ENCODE data around the gene PREX1.

PREX1 gene

GRCh38 chr20:48681873-48682426, 145.8 kb downstream of the PREX1 start:
- no peak overlapping the region for H3K18ac ChIP-seq (ENCODE audit: low read length)
- H3K79me1 ChIP-seq (ENCODE audit: low read depth, low read length), result no peaks in the 10 kb centered on the region

GRCh38 chr20:48681201-48681872, 146.5 kb downstream of the PREX1 start:
- H2BK15ac ChIP-seq (ENCODE audit: low read length), result peak overlapping the region; percentile 44
- no peak overlapping the region for H3K14ac ChIP-seq (ENCODE audit: low read length)
- no peak overlapping the region for H2AFZ ChIP-seq (ENCODE audit: low read length)
- H2BK12ac ChIP-seq (ENCODE audit: low read length), result peak overlapping the region; percentile 49
- peak overlapping the region; percentile 49 for H3K18ac ChIP-seq (ENCODE audit: low read length)
- peak overlapping the region; percentile 79 for H3K4ac ChIP-seq (ENCODE audit: low read length)
- no peaks in the 10 kb centered on the region for H3K79me1 ChIP-seq (ENCODE audit: low read depth, low read length)
- no peaks in the 10 kb centered on the region for H3K27me3 ChIP-seq (ENCODE audit: control insufficient read depth in 3 of 3, insufficient read depth in 3 of 3, low read depth in 1 of 3, low read length in 3 of 3)
- no peak overlapping the region for H3K27ac ChIP-seq (replicated peaks; ENCODE audit: low read length)
- H3K4me1 ChIP-seq (ENCODE audit: control insufficient read depth in 2 of 2, insufficient read depth in 1 of 2, low read depth in 1 of 2, low read length in 2 of 2), result peaks cover 0 to 29% of the 10 kb centered on the region in 2 donors
- no peak overlapping the region for H4K8ac ChIP-seq (ENCODE audit: low read depth, low read length)
- H2BK120ac ChIP-seq (ENCODE audit: low read depth, low read length), result no peak overlapping the region
- no peak overlapping the region for H4K91ac ChIP-seq (ENCODE audit: low read depth, low read length, poor library complexity)
- H3K4me3 ChIP-seq (ENCODE audit: low read length in 2 of 2), result no peak overlapping the region
- peaks cover 0 to 98% of the 10 kb centered on the region in 2 donors for H3K36me3 ChIP-seq (replicated peaks in 1 of 2; ENCODE audit: control insufficient read depth in 2 of 2, insufficient read depth in 2 of 2, low read length in 2 of 2)
- no peak for DNase-seq (ENCODE audit: low spot score)
- H2AK5ac ChIP-seq (ENCODE audit: low read depth, low read length), result no peak overlapping the region
- no peaks in the 10 kb centered on the region for H3K9me3 ChIP-seq (replicated peaks in 1 of 2; ENCODE audit: control insufficient read depth in 2 of 2, insufficient read depth in 1 of 2, low read depth in 1 of 2, low read length in 2 of 2)
- no CpG with 5 or more reads among the region's 6 CpGs for WGBS, 2 donors (ENCODE audit: extremely low coverage in 2 of 2, insufficient read length in 2 of 2, insufficient replicate concordance in 1 of 2)
- peak overlapping the region; percentile 45 for H3K23ac ChIP-seq (ENCODE audit: low read depth, low read length, poor library complexity)
- no peak overlapping the region for H3K4me2 ChIP-seq (ENCODE audit: insufficient read depth, low read length, poor library complexity, severe bottlenecking)
- H3K9ac ChIP-seq (ENCODE audit: low read depth, low read length, poor library complexity), result peak overlapping the region; percentile 7
- peak overlapping the region; percentile 43 for H2BK5ac ChIP-seq (ENCODE audit: low read length)

More at GRCh38 chr20:48681873-48682426, 145.8 kb downstream of the PREX1 start:
- peaks cover 0 to 98% of the 10 kb centered on the region in 2 donors for H3K36me3 ChIP-seq (replicated peaks in 1 of 2; ENCODE audit: control insufficient read depth in 2 of 2, insufficient read depth in 2 of 2, low read length in 2 of 2)
- H3K27ac ChIP-seq (replicated peaks; ENCODE audit: low read length), result peak overlapping the region; percentile 69
- no peak overlapping the region for H4K8ac ChIP-seq (ENCODE audit: low read depth, low read length)
- H3K4me2 ChIP-seq (ENCODE audit: insufficient read depth, low read length, poor library complexity, severe bottlenecking), result no peak overlapping the region
- H3K23ac ChIP-seq (ENCODE audit: low read depth, low read length, poor library complexity), result no peak overlapping the region
- H2BK12ac ChIP-seq (ENCODE audit: low read length), result no peak overlapping the region
- H3K4me1 ChIP-seq (ENCODE audit: control insufficient read depth in 2 of 2, insufficient read depth in 1 of 2, low read depth in 1 of 2, low read length in 2 of 2), result peaks cover 0 to 29% of the 10 kb centered on the region in 2 donors
- no peak overlapping the region for H3K14ac ChIP-seq (ENCODE audit: low read length)
- no peak overlapping the region for H2AFZ ChIP-seq (ENCODE audit: low read length)
- no peaks in the 10 kb centered on the region for H3K9me3 ChIP-seq (replicated peaks in 1 of 2; ENCODE audit: control insufficient read depth in 2 of 2, insufficient read depth in 1 of 2, low read depth in 1 of 2, low read length in 2 of 2)
- H4K91ac ChIP-seq (ENCODE audit: low read depth, low read length, poor library complexity), result no peak overlapping the region
- no peak for DNase-seq (ENCODE audit: low spot score)
- H2AK5ac ChIP-seq (ENCODE audit: low read depth, low read length), result no peak overlapping the region
- no peak overlapping the region for H3K9ac ChIP-seq (ENCODE audit: low read depth, low read length, poor library complexity)
- no peak overlapping the region for H2BK15ac ChIP-seq (ENCODE audit: low read length)
- no peak overlapping the region for H2BK120ac ChIP-seq (ENCODE audit: low read depth, low read length)
- H3K4me3 ChIP-seq (ENCODE audit: low read length in 2 of 2), result no peak overlapping the region
- no peak overlapping the region for H3K4ac ChIP-seq (ENCODE audit: low read length)
- no peaks in the 10 kb centered on the region for H3K27me3 ChIP-seq (ENCODE audit: control insufficient read depth in 3 of 3, insufficient read depth in 3 of 3, low read depth in 1 of 3, low read length in 3 of 3)
- H2BK5ac ChIP-seq (ENCODE audit: low read length), result no peak overlapping the region
- no CpG with 5 or more reads among the region's 6 CpGs for WGBS, 2 donors (ENCODE audit: extremely low coverage in 2 of 2, insufficient read length in 2 of 2, insufficient replicate concordance in 1 of 2)

- WGBS, 2 donors (ENCODE audit: extremely low coverage in 2 of 2, insufficient read length in 2 of 2, insufficient replicate concordance in 1 of 2), result 100% methylated on average over 1 of the region's 7 CpGs; no CpG with 5 or more reads in 1 of the 2 donors
- DNase-seq (ENCODE audit: low spot score), result no peak
- peaks cover 0 to 98% of the 10 kb centered on the region in 2 donors for H3K36me3 ChIP-seq (replicated peaks in 1 of 2; ENCODE audit: control insufficient read depth in 2 of 2, insufficient read depth in 2 of 2, low read length in 2 of 2)
Measured at GRCh38 chr20:48680650-48681049, 147.1 kb downstream of the PREX1 start.

GRCh38 chr20:48679599-48679998, 148.2 kb downstream of the PREX1 start:
- H2BK120ac ChIP-seq (ENCODE audit: low read depth, low read length), result no peak overlapping the region
- H3K27ac ChIP-seq (replicated peaks; ENCODE audit: low read length), result no peak overlapping the region
- H3K9me3 ChIP-seq (replicated peaks in 1 of 2; ENCODE audit: control insufficient read depth in 2 of 2, insufficient read depth in 1 of 2, low read depth in 1 of 2, low read length in 2 of 2), result no peaks in the 10 kb centered on the region
- no peak overlapping the region for H2AFZ ChIP-seq (ENCODE audit: low read length)
- no peaks in the 10 kb centered on the region for H3K27me3 ChIP-seq (ENCODE audit: control insufficient read depth in 3 of 3, insufficient read depth in 3 of 3, low read depth in 1 of 3, low read length in 3 of 3)
- peaks cover 0 to 98% of the 10 kb centered on the region in 2 donors for H3K36me3 ChIP-seq (replicated peaks in 1 of 2; ENCODE audit: control insufficient read depth in 2 of 2, insufficient read depth in 2 of 2, low read length in 2 of 2)
- H3K4me1 ChIP-seq (ENCODE audit: control insufficient read depth in 2 of 2, insufficient read depth in 1 of 2, low read depth in 1 of 2, low read length in 2 of 2), result peaks cover 0 to 24% of the 10 kb centered on the region in 2 donors
- H3K4me2 ChIP-seq (ENCODE audit: insufficient read depth, low read length, poor library complexity, severe bottlenecking), result no peak overlapping the region
- peak overlapping the region; percentile 64 for H2AK5ac ChIP-seq (ENCODE audit: low read depth, low read length)
- H2BK5ac ChIP-seq (ENCODE audit: low read length), result no peak overlapping the region
- H2BK12ac ChIP-seq (ENCODE audit: low read length), result peak overlapping the region; percentile 78
- H4K91ac ChIP-seq (ENCODE audit: low read depth, low read length, poor library complexity), result no peak overlapping the region
- H3K14ac ChIP-seq (ENCODE audit: low read length), result no peak overlapping the region
- H3K4me3 ChIP-seq (ENCODE audit: low read length in 2 of 2), result no peak overlapping the region
- no peak overlapping the region for H3K23ac ChIP-seq (ENCODE audit: low read depth, low read length, poor library complexity)
- no peak overlapping the region for H4K8ac ChIP-seq (ENCODE audit: low read depth, low read length)
- H3K18ac ChIP-seq (ENCODE audit: low read length), result peak overlapping the region; percentile 25
- H3K9ac ChIP-seq (ENCODE audit: low read depth, low read length, poor library complexity), result peak overlapping the region; percentile 22
- H2BK15ac ChIP-seq (ENCODE audit: low read length), result peak overlapping the region; percentile 22
- WGBS, 2 donors (ENCODE audit: extremely low coverage in 2 of 2, insufficient read length in 2 of 2, insufficient replicate concordance in 1 of 2), result no CpG with 5 or more reads among the region's 14 CpGs
- no peaks in the 10 kb centered on the region for H3K79me1 ChIP-seq (ENCODE audit: low read depth, low read length)
- no peak overlapping the region for H3K4ac ChIP-seq (ENCODE audit: low read length)
- no peak for DNase-seq (ENCODE audit: low spot score)

More at GRCh38 chr20:48680650-48681049, 147.1 kb downstream of the PREX1 start:
- peak overlapping the region; percentile 44 for H2BK15ac ChIP-seq (ENCODE audit: low read length)
- no peak overlapping the region for H4K91ac ChIP-seq (ENCODE audit: low read depth, low read length, poor library complexity)
- H3K4me2 ChIP-seq (ENCODE audit: insufficient read depth, low read length, poor library complexity, severe bottlenecking), result no peak overlapping the region
- H3K18ac ChIP-seq (ENCODE audit: low read length), result peak overlapping the region; percentile 49
- no peak overlapping the region for H2AK5ac ChIP-seq (ENCODE audit: low read depth, low read length)
- peaks cover 0 to 26% of the 10 kb centered on the region in 2 donors for H3K4me1 ChIP-seq (ENCODE audit: control insufficient read depth in 2 of 2, insufficient read depth in 1 of 2, low read depth in 1 of 2, low read length in 2 of 2)
- no peak overlapping the region for H4K8ac ChIP-seq (ENCODE audit: low read depth, low read length)
- H3K9me3 ChIP-seq (replicated peaks in 1 of 2; ENCODE audit: control insufficient read depth in 2 of 2, insufficient read depth in 1 of 2, low read depth in 1 of 2, low read length in 2 of 2), result no peaks in the 10 kb centered on the region
- H2BK12ac ChIP-seq (ENCODE audit: low read length), result peak overlapping the region; percentile 49
- H3K9ac ChIP-seq (ENCODE audit: low read depth, low read length, poor library complexity), result no peak overlapping the region
- peak overlapping the region; percentile 79 for H3K4ac ChIP-seq (ENCODE audit: low read length)
- no peaks in the 10 kb centered on the region for H3K27me3 ChIP-seq (ENCODE audit: control insufficient read depth in 3 of 3, insufficient read depth in 3 of 3, low read depth in 1 of 3, low read length in 3 of 3)
- no peak overlapping the region for H2AFZ ChIP-seq (ENCODE audit: low read length)
- H3K27ac ChIP-seq (replicated peaks; ENCODE audit: low read length), result no peak overlapping the region
- peak overlapping the region; percentile 43 for H2BK5ac ChIP-seq (ENCODE audit: low read length)
- H2BK120ac ChIP-seq (ENCODE audit: low read depth, low read length), result no peak overlapping the region
- peak overlapping the region in 1 of 2 donors; percentile 17 for H3K4me3 ChIP-seq (ENCODE audit: low read length in 2 of 2)
- H3K23ac ChIP-seq (ENCODE audit: low read depth, low read length, poor library complexity), result no peak overlapping the region
- H3K79me1 ChIP-seq (ENCODE audit: low read depth, low read length), result no peaks in the 10 kb centered on the region
- H3K14ac ChIP-seq (ENCODE audit: low read length), result no peak overlapping the region
